Retina (tissue), 1 donor: ENCODE results near the gene PSORS1C2.
"Not testable (repeated sequence)": the region's sequence is repeated elsewhere in the genome, so short reads cannot be mapped to it uniquely, and the experiment has no call there.

Source experiments
- DNase-seq: peaks from one replicate; pipeline ENCODE4 v3.0.0-alpha.2; 2016

Gene PSORS1C2

DNA sequence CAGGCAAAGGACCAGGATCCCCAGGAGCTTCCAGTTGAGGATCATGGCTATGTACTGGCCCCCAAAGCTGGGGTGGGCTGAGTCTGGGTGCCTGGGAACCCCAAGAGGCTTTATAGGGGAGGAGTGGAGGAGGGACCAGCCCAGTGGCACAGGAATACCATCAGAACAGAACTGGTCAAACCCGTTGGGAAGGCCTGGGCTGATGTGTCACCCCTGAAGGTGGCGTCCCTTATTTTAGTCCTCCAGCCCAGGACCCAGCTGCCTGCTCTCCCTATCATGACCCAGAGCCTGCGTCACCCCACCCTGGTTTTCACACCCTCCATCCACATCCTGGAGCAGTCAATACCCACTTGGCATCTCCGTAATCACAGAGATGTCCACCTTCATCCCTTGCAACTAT is at the start of gene PSORS1C2:
Gene PSORS1C2 (minus strand): TSS at position 85 of the 400 bp plus-strand sequence. CDS start 40 bp downstream, at position 45.
- DNase-seq: no peak

DNA sequence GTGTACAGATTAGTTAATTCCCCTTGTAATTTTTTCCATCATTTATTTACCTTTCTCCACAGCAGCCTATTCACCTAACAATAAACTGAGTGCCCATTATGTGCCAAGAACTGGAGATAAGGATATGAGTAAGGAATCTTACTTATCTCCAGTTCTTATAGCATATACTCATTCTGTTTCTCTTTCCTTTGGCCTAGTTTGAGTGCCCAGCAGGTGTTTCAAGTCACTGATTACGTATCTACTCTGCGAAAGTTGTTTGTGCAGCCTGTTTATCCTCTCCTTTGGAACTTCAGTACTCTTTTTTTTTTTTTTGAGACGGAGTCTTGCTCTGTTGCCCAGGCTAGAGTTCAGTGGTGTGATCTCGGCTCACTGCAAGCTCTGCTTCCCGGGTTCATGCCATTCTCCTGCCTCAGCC is 48.9 kb upstream of the PSORS1C2 start:
- no peak for DNase-seq

DNA sequence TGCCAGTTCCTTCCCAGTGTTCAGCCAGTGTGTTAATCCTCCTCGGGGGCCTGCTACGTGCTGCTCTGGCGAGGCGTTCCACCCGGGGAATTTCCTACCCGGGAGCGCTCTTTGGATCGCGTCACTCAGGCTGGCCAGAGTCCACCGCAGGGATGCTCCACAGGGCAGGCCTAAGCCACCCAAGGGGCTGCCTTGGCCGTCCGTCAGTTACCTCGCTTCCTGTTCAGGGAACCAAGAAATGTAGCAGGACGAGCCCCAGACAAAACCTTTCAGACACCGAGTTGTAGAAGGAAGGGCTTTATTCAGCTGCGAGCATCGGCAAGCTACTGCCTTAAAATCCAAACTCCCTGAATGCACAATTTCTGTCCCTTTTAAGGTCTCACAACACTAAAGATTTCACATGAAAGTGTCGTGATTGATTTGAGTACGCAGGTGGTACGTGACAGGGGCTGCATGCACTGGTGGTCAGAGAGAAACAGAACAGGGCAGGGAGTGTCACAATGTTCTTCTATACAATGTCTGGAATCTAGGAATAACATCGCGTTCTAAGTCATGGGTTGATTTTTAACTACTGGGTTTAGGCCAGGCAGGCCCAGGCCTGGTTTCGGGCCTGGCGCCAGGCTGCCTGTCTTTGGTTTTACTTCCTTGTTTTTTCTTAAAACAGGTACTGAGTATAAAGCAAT is 47.3 kb upstream of the PSORS1C2 start:
- no peak for DNase-seq

DNA sequence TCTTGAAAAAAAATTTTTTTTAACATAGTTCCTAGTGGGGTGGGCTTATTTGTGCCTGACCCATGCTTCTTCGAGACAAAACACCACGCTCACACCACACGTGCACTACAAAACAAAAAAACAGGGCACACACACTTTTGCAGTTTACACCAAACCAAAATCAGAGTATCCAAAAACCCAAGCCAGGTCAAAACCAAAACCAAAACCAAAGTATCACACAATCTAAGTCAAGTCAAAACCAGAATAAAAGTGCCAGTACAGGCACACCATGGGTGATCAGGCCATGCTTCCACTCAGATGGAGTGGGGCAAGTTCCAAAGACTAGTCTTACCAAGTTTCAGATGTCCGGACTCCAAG is 46.8 kb upstream of the PSORS1C2 start:
- DNase-seq: not testable (repeated sequence)

DNA sequence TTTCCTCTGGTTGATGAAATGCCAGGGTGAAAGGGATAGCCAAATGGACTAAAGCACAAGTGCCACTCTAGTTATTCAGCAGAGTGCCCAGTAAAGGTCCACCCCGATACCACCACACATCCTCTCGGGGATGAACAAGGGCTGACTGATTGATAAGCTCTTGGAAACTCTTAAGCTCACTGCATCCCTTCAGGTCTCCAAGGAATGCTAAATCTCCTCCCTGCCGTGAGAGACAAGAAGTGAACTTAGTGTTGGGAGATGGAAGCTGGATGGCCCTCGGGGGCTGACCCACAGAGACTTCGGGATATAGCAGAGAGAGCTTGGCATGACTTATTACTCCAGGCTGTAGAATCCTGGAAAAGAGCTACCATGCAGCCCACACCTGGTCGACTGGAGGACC is 45.0 kb upstream of the PSORS1C2 start:
- not testable (repeated sequence) for DNase-seq

DNA sequence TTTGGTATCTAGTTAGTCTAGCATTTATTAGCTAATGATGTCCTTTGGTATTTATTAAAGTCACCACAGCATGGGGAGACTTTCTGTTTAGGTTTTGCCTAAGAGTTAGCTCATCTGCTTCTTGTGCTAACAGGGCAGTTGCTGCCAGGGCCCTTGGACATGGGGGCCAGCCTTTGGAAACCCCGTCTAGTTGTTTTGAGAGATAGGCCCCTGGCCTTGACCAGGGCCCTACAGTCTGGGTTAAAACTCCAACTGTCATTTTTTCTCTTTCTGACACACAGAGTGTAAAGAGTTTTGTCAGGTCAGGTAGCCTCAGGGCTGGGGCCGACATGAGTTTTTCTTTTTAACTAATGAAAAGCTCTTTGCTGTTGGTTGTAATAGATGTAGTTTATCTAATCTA is 44.4 kb upstream of the PSORS1C2 start:
- DNase-seq: not testable (repeated sequence)

DNA sequence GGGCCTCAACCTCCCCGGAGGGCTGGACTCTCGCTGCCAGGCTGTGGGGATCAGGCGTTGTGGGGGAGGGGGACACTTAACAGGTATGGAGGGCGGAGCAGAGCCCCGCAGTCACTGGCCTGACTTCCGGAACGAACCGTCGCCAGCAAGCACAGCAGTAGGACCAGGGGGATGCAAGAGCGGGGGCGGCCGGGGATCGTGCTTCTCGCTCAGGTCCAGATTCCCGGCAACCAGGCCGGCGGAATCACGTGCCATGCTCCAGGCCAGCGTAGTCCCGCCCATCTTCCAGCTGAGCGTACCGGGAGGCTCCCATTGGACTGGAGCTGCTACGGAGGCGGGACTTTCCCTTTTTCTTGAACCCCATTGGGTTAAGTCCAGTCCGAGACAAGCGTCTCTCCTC is 41.6 kb upstream of the PSORS1C2 start:
- peak; percentile 37 for DNase-seq

DNA sequence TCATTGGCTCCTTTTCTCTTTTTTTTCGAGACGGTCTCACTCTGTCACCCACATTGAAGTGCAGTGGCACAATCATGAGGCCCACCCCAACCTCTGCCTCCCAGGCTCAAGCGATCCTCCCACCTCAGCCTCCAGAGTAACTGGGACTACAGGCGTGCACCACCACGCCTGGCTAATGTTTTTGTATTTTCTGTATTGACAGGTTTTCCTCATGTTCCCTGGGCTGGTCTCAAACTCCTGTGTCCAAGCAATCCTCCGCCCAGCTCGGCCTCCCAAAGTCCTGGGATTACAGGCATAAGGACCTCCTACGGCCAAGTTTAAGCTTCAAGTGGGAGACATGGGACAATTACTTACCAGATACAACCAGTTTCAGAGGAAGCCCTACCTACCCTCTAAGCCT is 41.0 kb upstream of the PSORS1C2 start:
- DNase-seq: no peak

DNA sequence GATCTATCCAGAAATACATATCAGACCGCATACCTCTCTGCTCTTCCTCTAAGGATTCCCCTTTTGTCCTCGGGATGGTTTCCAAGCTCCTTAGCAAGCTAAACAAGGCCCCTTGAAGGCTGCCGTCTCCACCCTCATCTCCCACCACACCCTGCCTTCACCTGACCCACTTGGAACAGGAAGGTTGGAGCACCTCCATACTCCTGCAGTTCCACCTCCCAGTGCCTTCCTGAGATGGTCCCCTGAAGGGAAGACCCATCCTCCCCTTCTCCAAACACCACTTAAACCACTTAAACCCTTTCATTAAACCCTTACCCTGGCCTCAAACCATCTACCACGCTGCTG is 40.1 kb upstream of the PSORS1C2 start:
- DNase-seq: no peak

DNA sequence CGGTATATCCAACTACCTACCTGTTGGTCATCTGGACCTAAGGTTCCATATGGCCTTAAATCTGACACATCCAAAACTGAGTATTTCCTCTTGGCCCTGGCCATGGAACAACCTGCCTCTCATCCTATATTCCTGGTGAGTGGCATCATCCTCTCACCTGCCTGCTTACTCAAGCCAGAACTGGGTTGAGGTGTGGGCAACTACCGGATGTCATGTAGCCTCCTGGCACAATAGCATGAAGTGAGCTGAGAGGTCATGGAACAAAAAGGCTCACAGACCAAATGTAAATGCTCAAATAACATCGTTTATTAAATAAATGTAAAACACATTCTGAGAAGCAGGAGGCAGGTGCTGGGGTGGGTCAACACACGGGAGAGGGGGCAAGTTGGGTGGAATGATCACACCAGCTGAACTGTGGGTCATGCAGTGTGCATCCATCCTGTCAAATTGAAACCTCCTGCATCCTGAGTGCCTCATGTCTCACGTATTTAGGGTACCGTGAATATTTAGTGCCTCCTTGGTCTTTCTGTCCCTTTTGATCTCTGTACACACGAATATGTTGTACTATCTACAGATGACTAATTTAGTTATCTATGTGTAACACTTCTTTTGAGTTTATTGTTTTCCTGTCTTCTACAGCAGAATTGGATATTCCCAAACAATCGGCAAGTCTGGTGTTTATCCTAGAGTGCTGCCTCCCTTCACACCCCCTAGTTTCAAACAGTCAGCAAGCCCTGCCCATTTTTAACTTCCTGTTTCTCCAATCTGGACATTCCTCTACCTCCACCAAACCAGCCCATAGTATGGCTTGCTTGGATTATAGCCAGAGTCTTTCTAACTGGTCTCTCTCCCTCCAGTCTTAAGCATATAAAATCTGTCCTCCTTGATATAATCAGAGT is 39.5 kb upstream of the PSORS1C2 start:
- DNase-seq: no peak

DNA sequence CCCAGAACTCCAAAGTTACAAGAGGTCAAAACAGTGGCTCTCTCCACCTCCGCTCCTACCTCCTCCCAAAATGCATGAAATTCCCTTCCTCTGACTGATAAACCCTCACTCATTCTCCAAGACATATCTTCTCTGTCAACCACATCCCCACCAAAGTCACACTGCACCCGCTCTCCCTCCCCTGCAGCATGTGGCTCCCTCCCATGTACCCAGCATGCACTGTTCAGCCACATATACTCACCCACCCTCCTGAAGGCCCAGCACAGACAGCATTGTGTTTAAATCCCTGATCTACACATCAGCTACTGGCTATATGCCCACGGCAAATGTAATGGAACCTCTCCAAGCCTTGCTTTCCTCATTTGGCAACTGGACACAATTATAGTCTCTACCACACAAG is 37.1 kb upstream of the PSORS1C2 start:
- no peak for DNase-seq

DNA sequence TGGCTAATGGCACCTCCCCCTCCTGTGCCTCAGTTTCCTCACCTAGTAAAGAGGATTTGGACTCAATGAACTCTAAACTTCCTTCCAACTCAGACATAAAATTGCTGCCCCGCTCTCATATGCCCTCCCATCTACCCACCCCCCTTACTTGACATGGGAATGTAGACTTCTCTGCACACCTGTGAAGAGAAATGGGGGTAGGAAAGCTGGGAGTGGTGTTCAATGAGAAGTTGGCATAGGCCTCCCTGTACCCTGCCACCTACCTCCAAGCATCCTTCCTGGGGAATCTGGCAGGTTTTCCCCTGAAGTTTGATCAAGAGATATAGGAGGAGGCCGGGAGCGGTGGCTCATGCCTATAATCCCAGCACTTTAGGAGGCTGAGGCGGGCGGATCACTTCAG is 35.5 kb upstream of the PSORS1C2 start:
- DNase-seq: no peak

DNA sequence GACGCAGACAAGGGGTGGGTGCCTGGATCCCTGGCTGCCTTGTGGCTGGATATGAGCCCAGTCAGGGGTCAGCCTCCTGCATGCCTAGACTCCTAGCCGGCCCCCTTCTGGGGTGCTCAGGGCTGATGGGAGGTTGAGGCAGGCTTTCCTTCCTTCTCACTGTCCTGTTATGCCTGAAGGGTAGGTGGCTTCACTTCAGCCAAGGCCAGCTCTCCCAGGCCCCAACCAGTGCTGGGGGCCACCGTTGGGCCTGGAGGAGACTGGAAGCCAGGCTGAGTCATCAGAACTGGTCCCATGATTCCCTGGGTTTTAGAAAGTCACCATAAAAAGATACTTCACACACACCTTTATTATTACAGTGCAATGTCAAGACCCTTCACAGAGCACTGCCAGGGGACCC is 34.5 kb upstream of the PSORS1C2 start:
- no peak for DNase-seq

DNA sequence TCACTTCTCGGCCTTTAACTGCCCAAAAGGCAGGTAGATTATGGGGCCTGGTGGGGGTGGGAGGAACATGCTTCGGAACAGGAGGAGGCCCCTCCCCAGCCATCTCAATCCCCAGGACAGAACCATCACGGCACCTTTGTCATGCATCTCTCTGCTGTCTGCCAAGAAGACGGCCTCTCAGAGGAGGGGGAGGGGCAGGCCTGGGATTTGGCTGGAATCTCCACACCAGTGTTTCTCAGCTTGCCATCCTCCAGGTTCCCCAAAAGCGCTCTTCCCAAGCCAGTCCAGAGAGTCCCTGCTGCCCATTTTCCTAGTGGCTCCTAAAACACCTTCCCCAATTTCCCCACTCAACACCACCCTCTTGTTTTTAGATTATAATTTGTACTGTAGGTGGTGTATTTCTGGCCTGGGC is 34.1 kb upstream of the PSORS1C2 start:
- no peak for DNase-seq

DNA sequence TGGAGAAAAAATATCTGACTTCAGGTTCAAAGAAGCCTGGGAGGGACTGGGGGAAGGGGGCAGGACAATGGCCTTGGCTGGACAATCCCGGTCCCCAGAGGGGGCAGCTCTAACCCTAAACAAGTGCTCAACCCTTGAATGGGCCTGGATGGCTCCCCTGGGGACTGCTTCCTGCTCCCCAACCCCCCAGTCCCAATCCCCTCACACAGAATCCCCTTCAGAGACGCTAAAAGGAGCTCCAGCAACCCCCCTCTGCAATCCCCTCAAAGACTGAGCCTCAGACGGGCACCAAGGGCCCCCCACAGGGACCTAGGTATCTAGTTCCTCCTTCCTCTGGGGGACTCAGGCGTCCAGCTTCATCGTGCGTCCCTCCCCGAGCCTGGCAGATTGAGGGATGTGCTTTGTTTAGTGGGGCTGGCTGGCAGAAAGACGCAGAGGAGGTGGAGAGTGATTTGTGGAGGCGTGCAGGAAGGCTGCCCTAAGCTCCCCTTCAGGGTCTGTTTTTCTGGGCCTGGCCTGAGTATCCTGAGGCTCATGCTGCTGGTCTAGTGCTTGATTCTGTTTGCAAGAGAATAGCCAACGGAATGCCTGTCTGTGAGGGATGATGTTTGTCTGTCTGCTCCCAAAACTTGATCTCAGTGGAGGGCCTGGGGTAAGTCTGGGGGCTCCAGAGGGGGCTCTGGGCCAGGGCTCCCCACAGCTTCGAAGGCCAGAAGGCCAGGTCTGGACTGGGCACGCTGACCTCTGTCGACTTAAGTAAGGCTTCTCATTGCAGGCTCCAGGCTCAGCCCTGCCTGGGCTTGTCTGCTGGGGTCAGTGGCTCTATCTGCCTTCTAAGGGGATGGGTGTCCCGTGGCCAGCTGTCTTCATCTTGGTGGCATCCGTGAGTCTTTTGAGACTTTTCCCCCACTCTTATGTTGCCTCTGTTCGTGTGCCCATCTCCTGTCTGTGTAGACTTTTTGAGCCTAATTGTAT is 33.4 kb upstream of the PSORS1C2 start:
- no peak for DNase-seq

DNA sequence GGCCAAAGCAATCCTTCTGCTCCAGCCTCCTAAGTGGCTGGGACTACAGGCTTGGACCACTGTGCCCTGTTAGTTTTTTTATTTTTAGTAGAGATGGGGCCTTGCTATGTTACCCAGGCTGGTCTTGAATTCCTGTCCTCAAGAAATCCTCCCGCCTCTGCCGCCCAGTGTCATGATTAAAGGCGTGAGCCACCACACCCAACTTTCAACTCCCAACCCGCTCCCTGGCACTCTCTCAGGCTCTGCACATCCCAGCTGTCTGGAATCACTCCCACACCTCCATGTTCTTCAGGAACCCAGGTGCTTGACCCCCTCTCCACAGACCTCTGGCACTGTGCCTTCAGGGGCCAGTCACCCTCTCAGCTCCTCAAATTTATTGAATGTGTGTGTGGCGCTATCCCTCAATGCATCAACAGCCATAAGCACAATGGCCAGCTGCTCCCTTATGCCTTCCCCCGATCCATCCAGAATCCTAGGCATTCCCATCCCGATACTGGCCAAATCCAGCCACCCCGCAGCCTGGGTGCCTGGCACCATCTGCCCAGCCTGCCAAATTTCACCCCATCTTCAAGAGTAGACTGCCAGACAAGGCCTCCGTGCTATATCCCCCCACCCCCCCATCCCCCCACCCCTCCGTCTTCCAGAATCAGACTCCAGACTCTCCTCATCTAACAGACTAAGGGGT is 32.3 kb upstream of the PSORS1C2 start:
- no peak for DNase-seq

DNA sequence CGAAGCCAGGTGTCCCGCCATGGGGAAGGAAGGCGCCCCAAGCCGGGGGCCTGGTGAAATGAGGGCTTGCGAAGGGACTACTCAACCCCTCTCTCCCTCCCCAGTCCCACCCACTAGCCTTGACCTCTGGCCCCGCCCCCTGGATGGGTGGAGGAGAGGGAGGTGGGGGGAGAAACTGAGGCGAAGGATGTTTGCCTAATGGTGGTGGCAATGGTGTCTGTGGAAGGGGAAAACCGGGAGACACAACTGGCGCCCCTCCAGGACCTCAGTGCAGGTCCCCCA is 31.7 kb upstream of the PSORS1C2 start, which contains the start of gene POU5F1:
Gene POU5F1 (minus strand): TSS at position 83 of the 282 bp plus-strand sequence. CDS start 62 bp downstream, at position 21.
- DNase-seq: no peak

DNA sequence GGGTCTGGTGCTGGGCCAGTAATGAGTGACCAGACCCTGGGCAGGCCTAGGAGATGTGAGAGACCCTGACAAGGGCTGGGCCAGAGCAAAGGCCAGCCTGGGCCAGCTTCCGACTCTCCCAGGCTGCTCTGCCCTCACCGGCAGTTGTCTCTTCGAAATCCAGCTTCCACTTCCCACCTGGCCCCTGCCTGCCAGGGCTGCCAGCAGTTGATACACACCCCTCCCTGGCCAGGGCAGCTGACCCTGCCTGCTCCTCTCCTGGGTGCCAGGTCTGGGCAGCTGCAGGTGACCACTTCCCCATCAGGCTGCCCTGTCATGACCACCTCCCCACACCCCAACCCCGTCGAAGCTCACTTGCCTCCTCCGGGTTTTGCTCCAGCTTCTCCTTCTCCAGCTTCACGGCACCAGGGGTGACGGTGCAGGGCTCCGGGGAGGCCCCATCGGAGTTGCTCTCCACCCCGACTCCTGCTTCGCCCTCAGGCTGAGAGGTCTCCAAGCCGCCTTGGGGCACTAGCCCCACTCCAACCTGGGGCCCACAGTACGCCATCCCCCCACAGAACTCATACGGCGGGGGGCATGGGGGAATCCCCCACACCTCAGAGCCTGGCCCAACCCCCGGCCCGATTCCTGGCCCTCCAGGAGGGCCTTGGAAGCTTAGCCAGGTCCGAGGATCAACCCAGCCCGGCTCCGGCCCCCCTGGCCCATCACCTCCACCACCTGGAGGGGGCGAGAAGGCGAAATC is 31.2 kb upstream of the PSORS1C2 start:
- DNase-seq: not testable (repeated sequence)

DNA sequence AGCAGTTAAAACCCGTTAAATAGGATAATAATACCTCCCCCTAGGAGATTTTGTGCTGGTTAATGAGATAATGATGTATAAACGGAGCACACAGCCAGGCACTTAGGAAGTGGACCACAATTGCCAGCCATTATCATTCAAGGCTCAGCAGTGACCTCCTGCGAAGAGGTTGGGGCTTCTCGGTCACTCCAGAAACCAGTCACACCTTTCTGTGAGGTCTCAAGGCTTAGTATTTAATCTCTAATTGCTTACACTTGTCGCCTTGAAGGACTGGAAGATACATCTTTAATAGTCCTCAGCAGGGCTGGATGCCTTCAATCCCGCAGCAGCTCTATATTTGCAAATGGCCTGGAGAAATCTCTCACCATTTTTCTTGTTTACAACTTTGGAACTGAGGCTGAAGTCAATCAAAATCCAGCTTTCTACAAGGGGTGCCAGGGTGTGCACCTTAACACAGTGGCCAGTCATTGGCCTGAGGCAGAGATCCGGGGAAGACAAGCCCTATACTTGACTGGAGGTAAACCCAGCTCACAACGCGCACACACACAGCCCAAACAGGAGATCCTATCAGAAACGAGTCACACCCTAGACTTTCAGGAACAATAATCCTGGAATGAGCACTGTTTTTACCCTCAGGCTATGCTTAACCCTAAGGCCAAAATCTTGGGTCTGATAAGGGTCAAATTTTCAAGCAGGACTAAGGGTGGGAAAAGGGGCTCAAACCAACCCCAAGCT is 30.4 kb upstream of the PSORS1C2 start:
- DNase-seq: no peak

DNA sequence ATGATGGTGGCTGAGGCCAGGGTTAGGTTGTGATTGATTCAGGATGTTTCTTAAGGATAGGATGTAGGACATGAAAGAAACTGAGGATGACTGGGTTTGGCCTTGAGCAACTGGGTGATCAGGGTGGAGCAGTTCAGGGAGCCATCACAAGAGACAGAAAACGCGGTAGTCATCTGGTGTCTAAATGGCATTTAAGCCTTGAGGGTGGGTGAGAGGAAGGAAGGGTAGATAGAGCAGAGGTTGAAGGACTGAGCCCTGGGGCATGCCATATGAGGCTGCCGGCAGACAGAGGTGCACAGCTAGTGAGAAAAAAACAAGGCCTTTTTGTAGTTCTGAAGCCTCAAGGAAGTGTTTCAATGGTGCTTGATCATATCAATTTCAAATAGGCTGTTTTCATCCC is 29.7 kb upstream of the PSORS1C2 start:
- DNase-seq: no peak

DNA sequence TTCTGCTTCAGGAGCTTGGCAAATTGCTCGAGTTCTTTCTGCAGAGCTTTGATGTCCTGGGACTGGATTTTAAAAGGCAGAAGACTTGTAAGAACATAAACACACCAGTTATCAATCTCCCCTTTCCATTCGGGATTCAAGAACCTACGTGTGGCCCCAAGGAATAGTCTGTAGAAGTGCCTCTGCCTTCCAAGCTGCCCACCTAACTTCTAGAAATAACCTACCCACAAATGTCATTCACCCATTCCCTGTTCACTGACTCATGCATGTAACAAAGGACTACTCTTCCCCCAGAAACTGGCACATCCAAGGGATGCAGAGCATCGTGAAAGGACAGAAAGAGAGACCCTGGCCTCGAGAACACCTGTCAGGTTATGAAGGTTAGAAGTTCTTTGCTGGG is 27.1 kb upstream of the PSORS1C2 start:
- no peak for DNase-seq
